PC-3 (cell line): ENCODE data around the gene NIT1. TPM values are rescaled to one million over a fixed set of nuclear protein-coding genes. Genes with fewer than 3 reads are reported as not detected.

Source experiments
- ATAC-seq: fragments of 200-7000 bp; cut with Tn5 transposase; 2 replicates; pipeline ENCODE4 v1.9.1; 2020; ENCODE audit warnings: mild to moderate bottlenecking, moderate library complexity
- BruUV-seq: library from RNA; stranded (reverse); fragments of 400-500 nt; replicated peaks from 2 replicates; lab custom pipeline; 2021; lab: Mats Ljungman, UMichigan
- CTCF ChIA-PET: fragments of 300-600 bp; sonication (Branson Sonifier 250); formaldehyde crosslinking; loops from one replicate; lab custom pipeline; 2022; ENCODE audit warnings: antibody characterized with exemption; lab: Charles Lee
- POLR2A ChIA-PET: fragments of 300-600 bp; sonication (Branson Sonifier 250); formaldehyde crosslinking; loops from one replicate; lab custom pipeline; 2022; ENCODE audit warnings: antibody characterized with exemption; ENCODE audit not compliant: unreplicated experiment; lab: Charles Lee
- DNase-seq: peaks from one replicate; pipeline ENCODE4 v3.0.0-alpha.2; 2015
- H2AFZ ChIP-seq: fragments of 300-600 bp; sonication (generic); 2 replicates; pipeline ENCODE4 v1.6.0; 2016; ENCODE audit warnings: antibody characterized with exemption, low read length
- H3F3A ChIP-seq: fragments of 300-600 bp; sonication (generic); one replicate; pipeline ENCODE4 v1.6.0; 2017; ENCODE audit warnings: antibody characterized with exemption, low read length, control low read depth, mild to moderate bottlenecking; ENCODE audit not compliant: unreplicated experiment
- H3K27ac ChIP-seq: fragments of 300-600 bp; sonication (generic); 2 replicates; pipeline ENCODE4 v1.5.1; 2016; ENCODE audit warnings: mild to moderate bottlenecking, low read length
- H3K27me3 ChIP-seq: fragments of 300-600 bp; sonication (generic); 2 replicates; pipeline ENCODE4 v1.6.1; 2016; ENCODE audit warnings: low read length, mixed read lengths
- H3K36me3 ChIP-seq: fragments of 300-600 bp; sonication (generic); 2 replicates; pipeline ENCODE4 v1.6.1; 2016; ENCODE audit warnings: low read depth, mixed run types, low read length, mixed read lengths
- H3K4me1 ChIP-seq: fragments of 300-600 bp; sonication (generic); 2 replicates; pipeline ENCODE4 v1.5.1; 2016; ENCODE audit warnings: low read length; ENCODE audit not compliant: insufficient read depth
- H3K4me2 ChIP-seq: fragments of 300-600 bp; sonication (generic); 2 replicates; pipeline ENCODE4 v1.6.0; 2016; ENCODE audit warnings: low read length
- H3K4me3 ChIP-seq: fragments of 300-600 bp; sonication (generic); 2 replicates; pipeline ENCODE4 v1.5.1; 2016; ENCODE audit warnings: mild to moderate bottlenecking, low read length, mixed read lengths
- H3K79me2 ChIP-seq: fragments of 300-600 bp; sonication (generic); 2 replicates; pipeline ENCODE4 v1.6.1; 2017; ENCODE audit warnings: low read length, mixed read lengths
- H3K9ac ChIP-seq: fragments of 300-600 bp; sonication (generic); 2 replicates; pipeline ENCODE4 v1.6.0; 2016; ENCODE audit warnings: mild to moderate bottlenecking, low read length
- H3K9me2 ChIP-seq: fragments of 300-600 bp; sonication (generic); replicated peaks from 2 replicates; pipeline ENCODE4 v1.6.1; 2016; ENCODE audit warnings: mixed run types, low read length, mixed read lengths
- H3K9me3 ChIP-seq: fragments of 300-600 bp; sonication (generic); 2 replicates; pipeline ENCODE4 v1.6.1; 2016; ENCODE audit warnings: low read length, mixed read lengths
- H4K20me1 ChIP-seq: fragments of 300-600 bp; sonication (generic); 2 replicates; pipeline ENCODE4 v1.6.1; 2016; ENCODE audit warnings: low read length, mixed read lengths
- EZH2 ChIP-seq: fragments of 300-600 bp; sonication (generic); IDR thresholded peaks from one replicate; pipeline ENCODE4 v1.6.1; 2017; ENCODE audit warnings: antibody characterized with exemption, mild to moderate bottlenecking, low read length; ENCODE audit not compliant: unreplicated experiment
- EZH2phosphoT487 ChIP-seq: fragments of 300-600 bp; sonication (generic); IDR thresholded peaks from 2 replicates; pipeline ENCODE4 v1.6.1; 2018; ENCODE audit warnings: mild to moderate bottlenecking, antibody characterized with exemption, low read length, borderline replicate concordance
- intact Hi-C: fragments of 100-400 bp; cut with micrococcal nuclease; formaldehyde crosslinking; loops from 2 replicates; pipeline ENCODE4 v1.9.0; 2023
- total RNA-seq: library from RNA; depleted of rRNA; stranded (reverse); fragments of >200 nt; gene quantifications from 2 replicates; pipeline ENCODE4 v1.2.3, GENCODE V29; 2014
- TF ChIP-seq, protein P1 (sequence below): fragments of 300-600 bp; sonication (generic); conservative IDR thresholded peaks from 2 replicates; pipeline ENCODE4 v1.5.1; 2017; ENCODE audit warnings: antibody characterized with exemption, low read depth, mild to moderate bottlenecking, low read length

Gene NIT1
- total RNA-seq, 1 experiment from 2014 or later: 18.1 TPM

- DNase-seq (peak; percentile 92), ATAC-seq (peak; percentile 85)
- no peaks in the 10 kb centered on the region for H3K9me2 ChIP-seq
- peaks cover 9% of the 10 kb centered on the region; the same call in 1 of the 2 replicates for H3K36me3 ChIP-seq
- peak within 1 kb of the TSS; percentile 86 for H3K4me2 ChIP-seq
- POLR2A ChIA-PET: interaction anchor here (0.7 kb wide), 1 partner anchor 42 kb away, joined by 3 read pairs; no protein-coding TSS in a partner anchor
- H3K4me3 ChIP-seq: peak within 1 kb of the TSS; percentile 96
- H3K9me3 ChIP-seq: no peaks in the 10 kb centered on the region
- H3K27ac ChIP-seq: peak within 1 kb of the TSS; percentile 39
- CTCF ChIA-PET: interaction anchor here (0.5 kb wide), 1 partner anchor 66 kb away, joined by 3 read pairs; the partner anchor contains the start of gene TOMM40L
- H3K27me3 ChIP-seq: no peaks in the 10 kb centered on the region
- no peak for TF ChIP-seq EZH2phosphoT487
- TF ChIP-seq, protein P1, sequence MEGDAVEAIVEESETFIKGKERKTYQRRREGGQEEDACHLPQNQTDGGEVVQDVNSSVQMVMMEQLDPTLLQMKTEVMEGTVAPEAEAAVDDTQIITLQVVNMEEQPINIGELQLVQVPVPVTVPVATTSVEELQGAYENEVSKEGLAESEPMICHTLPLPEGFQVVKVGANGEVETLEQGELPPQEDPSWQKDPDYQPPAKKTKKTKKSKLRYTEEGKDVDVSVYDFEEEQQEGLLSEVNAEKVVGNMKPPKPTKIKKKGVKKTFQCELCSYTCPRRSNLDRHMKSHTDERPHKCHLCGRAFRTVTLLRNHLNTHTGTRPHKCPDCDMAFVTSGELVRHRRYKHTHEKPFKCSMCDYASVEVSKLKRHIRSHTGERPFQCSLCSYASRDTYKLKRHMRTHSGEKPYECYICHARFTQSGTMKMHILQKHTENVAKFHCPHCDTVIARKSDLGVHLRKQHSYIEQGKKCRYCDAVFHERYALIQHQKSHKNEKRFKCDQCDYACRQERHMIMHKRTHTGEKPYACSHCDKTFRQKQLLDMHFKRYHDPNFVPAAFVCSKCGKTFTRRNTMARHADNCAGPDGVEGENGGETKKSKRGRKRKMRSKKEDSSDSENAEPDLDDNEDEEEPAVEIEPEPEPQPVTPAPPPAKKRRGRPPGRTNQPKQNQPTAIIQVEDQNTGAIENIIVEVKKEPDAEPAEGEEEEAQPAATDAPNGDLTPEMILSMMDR: peak; percentile 53
- no peak for TF ChIP-seq EZH2
- H4K20me1 ChIP-seq: no peaks in the 10 kb centered on the region
- peaks cover 40% of the 10 kb centered on the region for H3K79me2 ChIP-seq
- H3K4me1 ChIP-seq: peaks cover 37% of the 10 kb centered on the region
- peak within 1 kb of the TSS; percentile 81 for H2AFZ ChIP-seq
- intact Hi-C loops: loop anchor here (2.0 kb wide), 1 partner anchor 40 kb away; the partner anchor contains the start of genes NIT1 and PFDN2
- TSS peak; percentile 16 for BruUV-seq
- H3K9ac ChIP-seq: peak within 1 kb of the TSS; percentile 96
- peaks cover 2% of the 10 kb centered on the region for H3F3A ChIP-seq
Observed at GRCh38 chr1:161159087-161159912, 41.4 kb downstream of the NIT1 start, which contains the start of gene USP21. TSS of gene USP21 (plus strand) at chr1:161159500. CDS start at chr1:161160641, 1,141 bp downstream.

DNA sequence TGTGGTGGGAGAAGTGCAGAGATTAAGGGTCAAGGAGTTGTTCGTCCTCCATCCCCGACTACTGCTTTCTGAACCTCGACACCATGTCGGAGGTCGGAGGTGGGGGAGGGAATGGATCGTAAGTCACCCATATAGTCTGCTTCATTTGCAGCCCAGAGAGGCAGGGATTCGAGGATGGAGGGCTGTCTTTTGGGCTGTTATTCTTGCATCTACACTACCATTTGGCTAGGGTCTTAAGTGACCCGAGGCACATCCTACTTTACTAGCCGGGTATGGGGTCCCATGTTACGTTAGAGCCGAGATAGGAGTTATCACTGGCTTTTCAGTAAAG, 42.0 kb downstream of the NIT1 start:
- Histone ChIP-seq H3K9me2 (no peaks in the 10 kb centered on the region), H4K20me1 (no peaks in the 10 kb centered on the region), H3K27me3 (no peaks in the 10 kb centered on the region), H3K4me1 (peaks cover 38% of the 10 kb centered on the region), H3K9ac (peak overlapping the region; percentile 96), H3K9me3 (no peaks in the 10 kb centered on the region), H3F3A (peaks cover 6% of the 10 kb centered on the region), H3K27ac (peak overlapping the region; percentile 39; the same call in 1 of the 2 replicates), H3K4me3 (peak overlapping the region; percentile 96), H3K79me2 (peaks cover 34% of the 10 kb centered on the region), H3K36me3 (peaks cover 14% of the 10 kb centered on the region; the same call in 1 of the 2 replicates), H3K4me2 (peak overlapping the region; percentile 86), H2AFZ (peak overlapping the region; percentile 81)
- no TSS peak for BruUV-seq
- ATAC-seq (no peak), DNase-seq (no peak)
- intact Hi-C loops: loop anchor here (2.0 kb wide), 1 partner anchor 41 kb away; the partner anchor contains the start of genes NIT1 and PFDN2
- TF ChIP-seq EZH2phosphoT487 (no peak), EZH2 (no peak)
- TF ChIP-seq, protein P1: no peak
- POLR2A ChIA-PET: no interaction called here
- CTCF ChIA-PET: interaction anchor here (0.5 kb wide), 1 partner anchor 66 kb away, joined by 3 read pairs; the partner anchor contains the start of gene TOMM40L
